SK-N-SH (cell line): ENCODE results near the gene TIMM23. TPM values are rescaled to one million over a fixed set of nuclear protein-coding genes. Genes with fewer than 3 reads are reported as not detected.

Experiments
- CTCF ChIA-PET: fragments of 300-600, 350-600 bp; formaldehyde crosslinking; extraction: SDS; loops from one replicate; lab custom pipeline; 2021; lab: Yijun Ruan, JAX
- POLR2A ChIA-PET: fragments of 350-600 bp; sonication (Branson Sonifier 250); formaldehyde crosslinking; extraction: SDS; loops from one replicate; lab custom pipeline; 2020; ENCODE audit warnings: antibody characterized with exemption, inconsistent platforms; lab: Yijun Ruan, JAX
- DNase-seq: peaks from one replicate; pipeline ENCODE4 v3.0.0; 2012
- H2AFZ ChIP-seq: fragments of 200-600 bp; sonication (generic); 2 replicates; pipeline ENCODE4 v1.8.1; 2016; ENCODE audit warnings: antibody characterized with exemption, mild to moderate bottlenecking, low read depth
- H3F3A ChIP-seq: fragments of 200-600 bp; sonication (generic); replicated peaks from 2 replicates; pipeline ENCODE3; 2016; ENCODE audit warnings: antibody characterized with exemption, mild to moderate bottlenecking; ENCODE audit not compliant: insufficient read depth
- H3K27ac ChIP-seq, 2 experiments: fragments of 200-500 bp in 1 of 2; fragments of 200-600 bp in 1 of 2; sonication (Bioruptor generic) in 1 of 2; sonication (generic), shearing (Covaris generic) in 1 of 2; 2 replicates each; pipeline versions ENCODE4 v1.5.1 to v1.6.1; 2014 to 2016; ENCODE audit warnings: low read depth in 2 of 2, inconsistent platforms in 1 of 2, low read length in 1 of 2, mild to moderate bottlenecking in 1 of 2, mixed read lengths in 1 of 2
- H3K27me3 ChIP-seq: fragments of 200-600 bp; sonication (generic), shearing (Covaris generic); 2 replicates; pipeline ENCODE4 v1.6.1; 2016; ENCODE audit warnings: mixed run types; ENCODE audit not compliant: insufficient read depth
- H3K36me3 ChIP-seq, 2 experiments: fragments of 200-500 bp in 1 of 2; fragments of 200-600 bp in 1 of 2; sonication (Bioruptor generic) in 1 of 2; sonication (generic) in 1 of 2; replicated peaks in 1 of 2; 2 replicates each; pipeline versions ENCODE3 to v1.5.1; 2014 to 2016; ENCODE audit warnings: low read length in 1 of 2, mild to moderate bottlenecking in 1 of 2; ENCODE audit not compliant: insufficient read depth in 2 of 2, control insufficient read depth in 1 of 2
- H3K4me1 ChIP-seq, 2 experiments: fragments of 200-500 bp in 1 of 2; fragments of 200-600 bp in 1 of 2; sonication (Bioruptor generic) in 1 of 2; sonication (generic), shearing (Covaris generic) in 1 of 2; 2 replicates each; pipeline versions ENCODE4 v1.5.1 to v1.6.1; 2014 to 2016; ENCODE audit warnings: low read depth in 1 of 2, low read length in 1 of 2, mixed run types in 1 of 2; ENCODE audit not compliant: insufficient read depth in 2 of 2, control insufficient read depth in 1 of 2
- H3K4me2 ChIP-seq: fragments of 200-600 bp; sonication (generic), shearing (Covaris generic); 2 replicates; pipeline ENCODE4 v1.6.1; 2017; ENCODE audit warnings: mixed run types
- H3K4me3 ChIP-seq, 2 experiments: fragments of 200-500 bp in 1 of 2; fragments of 200-600 bp in 1 of 2; sonication (Bioruptor generic) in 1 of 2; sonication (generic), shearing (Covaris generic) in 1 of 2; 2 replicates each; pipeline versions ENCODE4 v1.5.1 to v1.8.1; 2014 to 2016; ENCODE audit warnings: low read depth in 2 of 2, inconsistent platforms in 1 of 2, low read length in 1 of 2, mild to moderate bottlenecking in 1 of 2, mixed read lengths in 1 of 2, moderate library complexity in 1 of 2
- H3K79me2 ChIP-seq: fragments of 200-600 bp; sonication (generic); 2 replicates; pipeline ENCODE4 v1.8.1; 2017; ENCODE audit warnings: mild to moderate bottlenecking; ENCODE audit not compliant: insufficient read depth
- H3K9ac ChIP-seq: fragments of 200-600 bp; sonication (generic); 2 replicates; pipeline ENCODE4 v1.6.1; 2017; ENCODE audit warnings: mixed run types
- H3K9me2 ChIP-seq: fragments of 200-600 bp; sonication (generic); 2 replicates; pipeline ENCODE4 v1.6.1; 2017; ENCODE audit warnings: mixed run types
- H3K9me3 ChIP-seq: fragments of 200-600 bp; sonication (generic); 2 replicates; pipeline ENCODE4 v1.6.1; 2017; ENCODE audit warnings: mixed run types, mild to moderate bottlenecking, moderate library complexity
- H4K20me1 ChIP-seq: fragments of 200-600 bp; sonication (generic); 2 replicates; pipeline ENCODE4 v1.6.1; 2017; ENCODE audit warnings: mild to moderate bottlenecking, mixed run types; ENCODE audit not compliant: insufficient read depth
- CHD2 ChIP-seq: fragments of 150-350 bp; IDR thresholded peaks from 2 replicates; pipeline ENCODE4 v1.6.1; 2018; ENCODE audit warnings: low read length; ENCODE audit not compliant: partially characterized antibody
- ELF1 ChIP-seq: IDR thresholded peaks from 2 replicates; pipeline ENCODE4 v1.4.0; 2012
- EZH2phosphoT487 ChIP-seq: fragments of 200-600 bp; sonication (generic); IDR thresholded peaks from 2 replicates; pipeline ENCODE4 v1.6.1; 2017; ENCODE audit warnings: low read depth, mixed run types, mild to moderate bottlenecking, antibody characterized with exemption, moderate library complexity, borderline replicate concordance
- FOSL2 ChIP-seq: IDR thresholded peaks from 2 replicates; pipeline ENCODE4 v1.4.0; 2012; ENCODE audit warnings: low read depth, mild to moderate bottlenecking, moderate library complexity, borderline replicate concordance
- FOXJ3 ChIP-seq: sonication (generic); formaldehyde crosslinking; IDR thresholded peaks from 2 replicates; pipeline ENCODE4 v1.5.1; 2020; ENCODE audit warnings: mild to moderate bottlenecking, missing genetic modification reagents
- GATA2 ChIP-seq: sonication (generic); formaldehyde crosslinking; IDR thresholded peaks from 2 replicates; pipeline ENCODE4 v1.5.0; 2020; ENCODE audit warnings: mild to moderate bottlenecking, missing genetic modification reagents
- IRF3 ChIP-seq: fragments of 150-350 bp; IDR thresholded peaks from 2 replicates; pipeline ENCODE4 v1.6.1; 2016; ENCODE audit warnings: mild to moderate bottlenecking, low read depth, low read length
- MAX ChIP-seq: IDR thresholded peaks from 2 replicates; pipeline ENCODE4 v1.4.0; 2012; ENCODE audit warnings: low read depth
- MEF2A ChIP-seq: IDR thresholded peaks from 2 replicates; pipeline ENCODE4 v1.4.0; 2012; ENCODE audit warnings: low read depth, borderline replicate concordance
- RAD21 ChIP-seq: IDR thresholded peaks from 2 replicates; pipeline ENCODE4 v1.6.1; 2012; ENCODE audit warnings: mild to moderate bottlenecking, low read length
- REST ChIP-seq: IDR thresholded peaks from 2 replicates; pipeline ENCODE4 v1.6.1; 2012; ENCODE audit warnings: mild to moderate bottlenecking, low read depth, low read length, moderate library complexity
- RXRA ChIP-seq: IDR thresholded peaks from 2 replicates; pipeline ENCODE4 v1.4.0; 2012; ENCODE audit warnings: low read depth, mild to moderate bottlenecking, borderline replicate concordance
- SMC3 ChIP-seq: IDR thresholded peaks from 2 replicates; pipeline ENCODE4 v1.6.1; 2012; ENCODE audit warnings: low read depth, low read length, improper control_type of control experiment
- TEAD4 ChIP-seq: IDR thresholded peaks from 2 replicates; pipeline ENCODE4 v1.4.0; 2012; ENCODE audit warnings: mild to moderate bottlenecking, borderline replicate concordance; ENCODE audit not compliant: insufficient read depth
- USF1 ChIP-seq: IDR thresholded peaks from 2 replicates; pipeline ENCODE4 v1.4.0; 2012; ENCODE audit warnings: low read depth, borderline replicate concordance
- YY1 ChIP-seq: IDR thresholded peaks from 2 replicates; pipeline ENCODE4 v1.4.0; 2012; ENCODE audit warnings: low read depth, mild to moderate bottlenecking
- ZBTB33 ChIP-seq: IDR thresholded peaks from 2 replicates; pipeline ENCODE4 v1.4.0; 2012; ENCODE audit warnings: low read depth, borderline replicate concordance
- WGBS: methylation state at CpG from one replicate; pipeline ENCODE4 v1.1.6; 2017; ENCODE audit warnings: low lambda C conversion rate; 5-methylcytosine and 5-hydroxymethylcytosine counted together
- polyA plus RNA-seq, 3 experiments: library from polyadenylated mRNA; depleted of rRNA; stranded (reverse); fragments of >200 nt; gene quantifications; 2 replicates each; pipeline ENCODE4 v1.2.3, GENCODE V29; 2012

Gene TIMM23
- polyA plus RNA-seq, 1 of the 3 experiments (the other 2 are of a cell fraction) = 87.0 TPM

GRCh38 chr10:46037107-46037825, 65.0 kb downstream of the TIMM23 start (continued):
- no peak for TF ChIP-seq TEAD4
- no peak for TF ChIP-seq GATA2 (CRISPR knock-in tag)
- TF ChIP-seq USF1 = no peak

GRCh38 chr10:46040004-46040403, 67.7 kb downstream of the TIMM23 start:
- Histone ChIP-seq H2AFZ (no peak overlapping the region), H3F3A (no peaks in the 10 kb centered on the region), H3K4me2 (no peak overlapping the region), H3K27me3 (no peaks in the 10 kb centered on the region), H3K9ac (no peak overlapping the region), H3K36me3 (no peaks in the 10 kb centered on the region), H3K9me3 (no peaks in the 10 kb centered on the region), H3K79me2 (no peaks in the 10 kb centered on the region), H4K20me1 (no peaks in the 10 kb centered on the region), H3K9me2 (no peaks in the 10 kb centered on the region), H3K4me1 (no peaks in the 10 kb centered on the region), H3K27ac (no peak overlapping the region), H3K4me3 (no peak overlapping the region)
- ChIA-PET CTCF (interaction anchor here (1.0 kb wide), 1 partner anchor 11 kb away, joined by 3 read pairs; no protein-coding TSS in a partner anchor), POLR2A (no interaction called here)
- no peak for DNase-seq
- 64% methylated on average over 3 of the region's 3 CpGs for WGBS
- no peak for TF ChIP-seq REST
- TF ChIP-seq YY1 = no peak

GRCh38 chr10:46042527-46042926, 70.2 kb downstream of the TIMM23 start:
- no peaks in the 10 kb centered on the region for H3K4me1 ChIP-seq
- H3F3A ChIP-seq = no peaks in the 10 kb centered on the region
- DNase-seq = no peak
- H3K36me3 ChIP-seq = no peaks in the 10 kb centered on the region
- H3K79me2 ChIP-seq = no peaks in the 10 kb centered on the region
- no peaks in the 10 kb centered on the region for H4K20me1 ChIP-seq
- POLR2A ChIA-PET = no interaction called here
- no peak overlapping the region for H2AFZ ChIP-seq
- H3K9ac ChIP-seq = no peak overlapping the region
- CTCF ChIA-PET = no interaction called here
- H3K4me3 ChIP-seq = no peak overlapping the region
- 28% methylated on average over 4 of the region's 4 CpGs for WGBS
- H3K27ac ChIP-seq = no peak overlapping the region
- no peaks in the 10 kb centered on the region; the same call in 1 of the 2 replicates for H3K27me3 ChIP-seq
- H3K9me3 ChIP-seq = no peaks in the 10 kb centered on the region
- H3K4me2 ChIP-seq = no peak overlapping the region
- no peaks in the 10 kb centered on the region for H3K9me2 ChIP-seq
- TF ChIP-seq EZH2phosphoT487 (no peak), ELF1 (no peak), FOXJ3 (CRISPR knock-in tag) (no peak), IRF3 (no peak), MEF2A (no peak), CHD2 (no peak), ZBTB33 (no peak), FOSL2 (no peak), SMC3 (no peak), RAD21 (no peak), RXRA (no peak), MAX (no peak)
